ENCODE data around the gene CAMKK1.

Gene CAMKK1

GRCh38 chr17:3827124-3827773 is 65.6 kb downstream of the CAMKK1 start:
- no peaks in the 10 kb centered on the region for H3K4me1 ChIP-seq (ENCODE audit: control insufficient read depth, insufficient read depth, low read length, unreplicated experiment)
- H3K36me3 ChIP-seq (ENCODE audit: insufficient read depth, low read length), result peaks cover 16% of the 10 kb centered on the region
- H3K79me2 ChIP-seq (ENCODE audit: control insufficient read depth, insufficient read depth, low read length, unreplicated experiment), result no peaks in the 10 kb centered on the region
- H2AFZ ChIP-seq (ENCODE audit: low read length, unreplicated experiment), result no peak overlapping the region
- H3K4me3 ChIP-seq (ENCODE audit: low read depth, low read length), result no peak overlapping the region
- H3K27ac ChIP-seq (ENCODE audit: low read depth, low read length), result no peak overlapping the region
- H3K27me3 ChIP-seq (ENCODE audit: insufficient read depth, low read length), result no peaks in the 10 kb centered on the region

DNA sequence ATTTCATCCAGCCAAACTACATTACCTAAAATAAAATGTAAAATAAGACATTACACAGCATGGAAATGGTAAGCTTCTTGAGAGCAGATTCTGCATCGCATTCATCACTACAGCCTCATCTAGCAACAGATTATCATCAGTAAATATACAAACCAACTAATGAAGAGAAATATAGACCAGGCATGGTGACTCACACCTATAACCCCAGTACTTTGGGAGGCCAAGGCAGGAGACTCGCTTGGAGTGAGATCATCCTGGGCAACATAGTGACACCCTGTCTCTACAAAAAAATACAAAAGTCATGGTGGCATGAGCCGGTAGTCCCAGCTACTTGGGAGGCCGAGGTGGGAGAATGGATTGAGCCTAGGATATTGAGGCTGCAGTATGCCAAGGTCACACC is 66.7 kb downstream of the CAMKK1 start:
- Histone ChIP-seq H3K4me1 (ENCODE audit: control insufficient read depth, insufficient read depth, low read length, unreplicated experiment) (no peaks in the 10 kb centered on the region), H3K27ac (ENCODE audit: low read depth, low read length) (no peak overlapping the region), H3K36me3 (ENCODE audit: insufficient read depth, low read length) (peaks cover 16% of the 10 kb centered on the region)

GRCh38 chr17:3821101-3821500 is 71.8 kb downstream of the CAMKK1 start:
- Histone ChIP-seq H3K4me3 (ENCODE audit: low read depth, low read length) (no peak overlapping the region), H2AFZ (ENCODE audit: low read length, unreplicated experiment) (no peak overlapping the region), H3K27me3 (ENCODE audit: insufficient read depth, low read length) (no peaks in the 10 kb centered on the region), H3K36me3 (ENCODE audit: insufficient read depth, low read length) (peaks cover 16% of the 10 kb centered on the region), H3K27ac (ENCODE audit: low read depth, low read length) (no peak overlapping the region), H3K4me1 (ENCODE audit: control insufficient read depth, insufficient read depth, low read length, unreplicated experiment) (no peaks in the 10 kb centered on the region), H3K79me2 (ENCODE audit: control insufficient read depth, insufficient read depth, low read length, unreplicated experiment) (no peaks in the 10 kb centered on the region)

More for the DNA sequence above, 66.7 kb downstream of the CAMKK1 start:
- H2AFZ ChIP-seq (ENCODE audit: low read length, unreplicated experiment), result no peak overlapping the region
- no peaks in the 10 kb centered on the region for H3K27me3 ChIP-seq (ENCODE audit: insufficient read depth, low read length)
- no peaks in the 10 kb centered on the region for H3K79me2 ChIP-seq (ENCODE audit: control insufficient read depth, insufficient read depth, low read length, unreplicated experiment)
- H3K4me3 ChIP-seq (ENCODE audit: low read depth, low read length), result no peak overlapping the region

DNA sequence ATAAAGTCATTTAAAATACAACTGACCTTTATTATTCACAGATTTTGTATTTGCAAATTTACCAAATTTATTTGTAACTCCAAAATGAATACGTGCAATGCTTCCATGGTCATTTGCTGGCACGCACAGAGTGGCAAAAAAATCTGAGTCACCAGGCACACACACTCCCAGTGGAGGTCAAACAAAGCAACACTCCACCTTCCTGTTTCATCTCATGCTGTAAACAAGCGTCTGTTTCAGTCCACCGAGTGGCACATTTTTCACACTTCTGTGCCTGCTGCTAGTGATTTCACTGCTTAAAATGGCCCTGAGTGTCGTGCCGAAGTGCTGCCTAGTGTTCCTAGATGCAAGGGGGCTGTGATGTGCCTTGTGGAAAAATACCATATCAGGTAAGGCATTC is 74.1 kb downstream of the CAMKK1 start:
- Histone ChIP-seq H3K79me2 (ENCODE audit: control insufficient read depth, insufficient read depth, low read length, unreplicated experiment) (no peaks in the 10 kb centered on the region), H3K36me3 (ENCODE audit: insufficient read depth, low read length) (peaks cover 10% of the 10 kb centered on the region), H3K27ac (ENCODE audit: low read depth, low read length) (no peak overlapping the region), H3K27me3 (ENCODE audit: insufficient read depth, low read length) (no peaks in the 10 kb centered on the region), H3K4me1 (ENCODE audit: control insufficient read depth, insufficient read depth, low read length, unreplicated experiment) (no peaks in the 10 kb centered on the region), H3K4me3 (ENCODE audit: low read depth, low read length) (no peak overlapping the region), H2AFZ (ENCODE audit: low read length, unreplicated experiment) (no peak overlapping the region)

DNA sequence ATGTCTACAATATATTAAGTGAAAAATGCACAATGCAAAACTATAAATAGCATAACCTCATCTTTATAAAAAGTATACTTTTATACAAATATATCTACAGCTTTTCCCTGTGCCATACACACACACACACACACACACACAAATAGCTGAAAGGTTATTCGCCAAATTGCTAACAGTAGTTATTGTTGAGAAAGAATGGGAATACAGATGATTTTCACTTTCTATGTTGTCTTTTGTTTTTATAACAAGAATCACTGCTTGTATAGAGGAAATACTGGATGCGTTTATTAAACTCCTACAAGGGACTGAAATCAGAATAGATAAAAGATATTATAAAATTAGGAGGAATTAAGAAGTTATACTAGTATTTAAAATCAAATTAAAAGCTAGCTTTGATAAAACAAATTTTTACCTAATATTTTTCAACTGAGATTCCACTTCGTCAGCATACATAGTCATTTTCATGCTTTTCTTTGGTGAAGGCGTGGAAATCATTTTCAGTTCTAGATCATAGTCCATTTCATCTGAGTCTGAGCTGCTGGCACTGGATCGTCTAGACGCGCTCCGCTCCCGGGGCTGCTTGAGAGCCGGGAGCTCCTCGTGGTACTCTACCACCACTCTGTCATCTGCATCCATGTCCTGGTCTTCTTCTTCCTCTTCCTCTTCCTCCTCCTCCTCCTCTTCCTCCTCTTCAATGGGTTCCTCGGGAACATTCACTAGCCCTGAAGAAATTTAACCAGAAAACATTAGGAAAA is 74.8 kb downstream of the CAMKK1 start:
- Histone ChIP-seq H2AFZ (ENCODE audit: low read length, unreplicated experiment) (no peak overlapping the region), H3K4me3 (ENCODE audit: low read depth, low read length) (no peak overlapping the region), H3K36me3 (ENCODE audit: insufficient read depth, low read length) (peaks cover 10% of the 10 kb centered on the region), H3K4me1 (ENCODE audit: control insufficient read depth, insufficient read depth, low read length, unreplicated experiment) (no peaks in the 10 kb centered on the region), H3K27ac (ENCODE audit: low read depth, low read length) (no peak overlapping the region), H3K79me2 (ENCODE audit: control insufficient read depth, insufficient read depth, low read length, unreplicated experiment) (no peaks in the 10 kb centered on the region), H3K27me3 (ENCODE audit: insufficient read depth, low read length) (no peaks in the 10 kb centered on the region)

DNA sequence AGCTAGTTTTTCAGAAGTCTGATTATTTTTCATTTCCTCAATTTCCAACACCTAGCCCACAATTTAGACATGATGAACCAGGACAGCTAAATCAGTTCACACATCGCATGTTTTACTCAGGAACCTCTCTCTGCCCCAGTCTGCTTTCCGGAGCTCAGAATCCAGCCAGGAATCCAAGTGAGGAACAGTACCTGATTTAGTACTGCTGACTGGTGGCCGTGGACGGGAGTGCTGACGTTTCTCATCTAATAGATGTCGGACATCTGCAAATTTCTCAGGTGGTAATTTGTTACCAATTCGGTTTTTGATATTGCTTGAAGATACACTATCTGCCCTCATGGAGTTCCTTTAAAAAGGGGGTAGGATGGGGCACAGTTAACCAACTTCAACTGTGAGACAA is 76.9 kb downstream of the CAMKK1 start:
- Histone ChIP-seq H3K4me1 (ENCODE audit: control insufficient read depth, insufficient read depth, low read length, unreplicated experiment) (no peaks in the 10 kb centered on the region), H3K27me3 (ENCODE audit: insufficient read depth, low read length) (no peaks in the 10 kb centered on the region), H2AFZ (ENCODE audit: low read length, unreplicated experiment) (no peak overlapping the region), H3K4me3 (ENCODE audit: low read depth, low read length) (no peak overlapping the region), H3K79me2 (ENCODE audit: control insufficient read depth, insufficient read depth, low read length, unreplicated experiment) (no peaks in the 10 kb centered on the region), H3K36me3 (ENCODE audit: insufficient read depth, low read length) (peaks cover 10% of the 10 kb centered on the region), H3K27ac (ENCODE audit: low read depth, low read length) (no peak overlapping the region)

DNA sequence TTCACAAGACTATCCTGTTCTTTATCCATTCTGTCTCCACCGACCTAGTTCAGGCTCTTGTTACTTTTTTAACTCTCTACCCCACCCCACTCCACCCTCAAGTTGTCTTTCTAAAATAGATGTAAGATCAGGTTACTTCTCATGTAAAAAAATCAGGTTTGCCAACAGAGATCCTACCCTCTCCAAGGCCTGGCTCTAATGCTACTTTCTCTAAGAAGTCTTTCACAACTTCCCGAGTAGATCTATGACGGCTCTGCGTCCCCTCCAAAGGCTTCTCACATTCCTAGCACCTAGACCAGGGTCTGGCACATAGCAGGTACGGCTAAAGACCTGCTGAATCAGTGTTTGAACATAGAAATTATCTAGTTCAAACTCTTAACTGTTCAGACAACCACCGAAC is 77.7 kb downstream of the CAMKK1 start:
- Histone ChIP-seq H3K79me2 (ENCODE audit: control insufficient read depth, insufficient read depth, low read length, unreplicated experiment) (no peaks in the 10 kb centered on the region), H3K27me3 (ENCODE audit: insufficient read depth, low read length) (no peaks in the 10 kb centered on the region), H2AFZ (ENCODE audit: low read length, unreplicated experiment) (no peak overlapping the region), H3K36me3 (ENCODE audit: insufficient read depth, low read length) (peaks cover 10% of the 10 kb centered on the region), H3K4me3 (ENCODE audit: low read depth, low read length) (no peak overlapping the region), H3K4me1 (ENCODE audit: control insufficient read depth, insufficient read depth, low read length, unreplicated experiment) (no peaks in the 10 kb centered on the region), H3K27ac (ENCODE audit: low read depth, low read length) (no peak overlapping the region)

DNA sequence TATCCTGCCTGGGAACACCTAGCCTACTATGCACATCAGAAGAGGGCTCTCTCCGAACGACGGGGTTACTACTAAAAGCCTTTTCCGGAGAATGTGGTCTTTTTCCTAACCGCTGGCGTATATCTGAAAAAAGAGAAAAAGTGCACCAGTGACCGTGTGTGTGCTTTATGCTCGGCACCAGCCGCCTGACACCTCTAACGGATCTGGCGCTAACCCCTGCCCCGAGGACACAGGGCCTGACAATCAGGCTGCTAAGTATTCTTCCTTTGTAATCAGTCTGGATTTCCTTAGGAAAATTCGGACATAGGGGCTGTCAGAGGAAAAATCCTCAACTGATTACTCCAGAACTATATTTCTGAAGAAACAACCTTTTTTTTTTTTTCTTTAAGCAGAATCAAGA is 78.5 kb downstream of the CAMKK1 start:
- Histone ChIP-seq H3K27me3 (ENCODE audit: insufficient read depth, low read length) (no peaks in the 10 kb centered on the region), H3K36me3 (ENCODE audit: insufficient read depth, low read length) (peaks cover 10% of the 10 kb centered on the region; the same call in 1 of the 2 replicates), H2AFZ (ENCODE audit: low read length, unreplicated experiment) (no peak overlapping the region), H3K79me2 (ENCODE audit: control insufficient read depth, insufficient read depth, low read length, unreplicated experiment) (no peaks in the 10 kb centered on the region), H3K27ac (ENCODE audit: low read depth, low read length) (no peak overlapping the region), H3K4me3 (ENCODE audit: low read depth, low read length) (no peak overlapping the region), H3K4me1 (ENCODE audit: control insufficient read depth, insufficient read depth, low read length, unreplicated experiment) (no peaks in the 10 kb centered on the region)

GRCh38 chr17:3813171-3813570 is 79.7 kb downstream of the CAMKK1 start:
- H2AFZ ChIP-seq (ENCODE audit: low read length, unreplicated experiment), result no peak overlapping the region
- H3K27ac ChIP-seq (ENCODE audit: low read depth, low read length), result no peak overlapping the region
- no peaks in the 10 kb centered on the region for H3K4me1 ChIP-seq (ENCODE audit: control insufficient read depth, insufficient read depth, low read length, unreplicated experiment)
- peaks cover 7% of the 10 kb centered on the region; the same call in 1 of the 2 replicates for H3K36me3 ChIP-seq (ENCODE audit: insufficient read depth, low read length)
- no peaks in the 10 kb centered on the region for H3K27me3 ChIP-seq (ENCODE audit: insufficient read depth, low read length)
- H3K79me2 ChIP-seq (ENCODE audit: control insufficient read depth, insufficient read depth, low read length, unreplicated experiment), result no peaks in the 10 kb centered on the region
- H3K4me3 ChIP-seq (ENCODE audit: low read depth, low read length), result no peak overlapping the region

DNA sequence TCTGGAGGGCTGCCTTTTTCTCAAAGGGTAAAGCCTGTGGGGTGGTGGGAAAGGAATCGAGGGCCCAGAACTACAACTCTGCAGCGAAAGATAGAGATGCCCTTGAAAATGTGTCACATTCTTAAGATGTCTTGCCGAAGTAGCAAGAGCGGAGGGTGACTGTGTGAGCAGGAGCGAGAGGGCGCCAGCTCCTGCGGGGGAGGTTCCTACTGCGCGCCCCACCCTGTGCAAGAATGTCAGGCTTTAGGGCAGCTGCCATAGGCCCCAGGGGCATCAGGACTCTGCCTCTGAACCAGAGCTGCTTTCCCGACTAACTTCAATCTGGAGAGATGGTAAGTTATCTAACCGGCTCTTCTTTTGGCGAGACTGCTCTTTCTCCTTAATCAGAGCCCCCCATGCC is 80.1 kb downstream of the CAMKK1 start:
- Histone ChIP-seq H3K36me3 (ENCODE audit: insufficient read depth, low read length) (peaks cover 7% of the 10 kb centered on the region; the same call in 1 of the 2 replicates), H3K4me1 (ENCODE audit: control insufficient read depth, insufficient read depth, low read length, unreplicated experiment) (no peaks in the 10 kb centered on the region), H3K27ac (ENCODE audit: low read depth, low read length) (no peak overlapping the region)

GRCh38 chr17:3812284-3812683 is 80.6 kb downstream of the CAMKK1 start:
- no peaks in the 10 kb centered on the region for H3K4me1 ChIP-seq (ENCODE audit: control insufficient read depth, insufficient read depth, low read length, unreplicated experiment)
- H3K79me2 ChIP-seq (ENCODE audit: control insufficient read depth, insufficient read depth, low read length, unreplicated experiment), result no peaks in the 10 kb centered on the region
- peaks cover 7% of the 10 kb centered on the region; the same call in 1 of the 2 replicates for H3K36me3 ChIP-seq (ENCODE audit: insufficient read depth, low read length)
- H3K4me3 ChIP-seq (ENCODE audit: low read depth, low read length), result no peak overlapping the region
- H3K27me3 ChIP-seq (ENCODE audit: insufficient read depth, low read length), result no peaks in the 10 kb centered on the region
- no peak overlapping the region for H2AFZ ChIP-seq (ENCODE audit: low read length, unreplicated experiment)
- H3K27ac ChIP-seq (ENCODE audit: low read depth, low read length), result no peak overlapping the region

More for the DNA sequence above, 80.1 kb downstream of the CAMKK1 start:
- Histone ChIP-seq H3K27me3 (ENCODE audit: insufficient read depth, low read length) (no peaks in the 10 kb centered on the region), H2AFZ (ENCODE audit: low read length, unreplicated experiment) (no peak overlapping the region), H3K79me2 (ENCODE audit: control insufficient read depth, insufficient read depth, low read length, unreplicated experiment) (no peaks in the 10 kb centered on the region), H3K4me3 (ENCODE audit: low read depth, low read length) (no peak overlapping the region)

Measured in ACC112 (cell line).